CD4-positive, alpha-beta T cell (primary cell): Measurements from ENCODE around the gene UPK2. TPM values are rescaled to one million over a fixed set of nuclear protein-coding genes. Genes with fewer than 3 reads are reported as not detected.

Experiments
- ATAC-seq: fragments of 200-7000 bp; cut with Tn5 transposase; one replicate; pipeline ENCODE4 v1.10.0; 2022; ENCODE audit warnings: mild to moderate bottlenecking; ENCODE audit not compliant: poor library complexity
- CTCF ChIA-PET: fragments of 350-600 bp; sonication (Branson Sonifier 250); formaldehyde crosslinking; loops from one replicate; lab custom pipeline; 2021; ENCODE audit warnings: antibody characterized with exemption, inconsistent platforms; lab: Charles Lee
- POLR2A ChIA-PET: fragments of 350-600 bp; sonication (Branson Sonifier 250); formaldehyde crosslinking; loops from one replicate; lab custom pipeline; 2021; ENCODE audit warnings: antibody characterized with exemption, inconsistent platforms; lab: Charles Lee
- DNase-seq, 14 experiments: peaks; one replicate each; pipeline ENCODE4 v3.0.0-alpha.2; 2013 to 2020; ENCODE audit warnings: mixed read lengths in 2 of 14
- H3K27ac ChIP-seq, 2 donors: one replicate each; pipeline versions ENCODE4 v1.5.1 to v1.7.0; 2013; ENCODE audit warnings: low read length in 2 of 2, low read depth in 1 of 2, mild to moderate bottlenecking in 1 of 2
- H3K27me3 ChIP-seq, 2 experiments: 1 replicate in 1 of 2; 2 replicates in 1 of 2; pipeline versions ENCODE4 v1.6.1 to v1.7.0; 2013; ENCODE audit warnings: low read length in 2 of 2, control low read depth in 1 of 2, mild to moderate bottlenecking in 1 of 2, moderate library complexity in 1 of 2; ENCODE audit not compliant: insufficient read depth in 2 of 2, control insufficient read depth in 1 of 2
- H3K36me3 ChIP-seq: one replicate; pipeline ENCODE4 v1.6.1; 2013; ENCODE audit warnings: low read length, control low read depth; ENCODE audit not compliant: insufficient read depth
- H3K4me1 ChIP-seq: one replicate; pipeline ENCODE4 v1.6.1; 2013; ENCODE audit warnings: low read length, control low read depth; ENCODE audit not compliant: insufficient read depth
- H3K4me3 ChIP-seq: one replicate; pipeline ENCODE4 v1.5.1; 2013; ENCODE audit warnings: mild to moderate bottlenecking, low read length, moderate library complexity
- H3K9me3 ChIP-seq, 2 experiments: 1 replicate in 1 of 2; 2 replicates in 1 of 2; pipeline versions ENCODE4 v1.6.1 to v1.7.0; 2013; ENCODE audit warnings: low read length in 2 of 2, mild to moderate bottlenecking in 2 of 2, control low read depth in 1 of 2, moderate library complexity in 1 of 2; ENCODE audit not compliant: control insufficient read depth in 1 of 2, insufficient read depth in 1 of 2
- H3K27ac Mint-ChIP-seq: one replicate; pipeline ENCODE4 v1.8.0; 2020; ENCODE audit warnings: mixed read lengths
- H3K27me3 Mint-ChIP-seq: one replicate; pipeline ENCODE4 v1.8.0; 2021; ENCODE audit warnings: mixed read lengths
- H3K36me3 Mint-ChIP-seq: one replicate; pipeline ENCODE4 v1.8.0; 2021; ENCODE audit warnings: low read depth, mixed read lengths
- H3K4me1 Mint-ChIP-seq: one replicate; pipeline ENCODE4 v1.8.0; 2021; ENCODE audit warnings: low read depth, mixed read lengths
- H3K4me3 Mint-ChIP-seq: one replicate; pipeline ENCODE4 v1.8.0; 2020; ENCODE audit warnings: mild to moderate bottlenecking, mixed read lengths
- H3K9me3 Mint-ChIP-seq: one replicate; pipeline ENCODE4 v1.8.0; 2020; ENCODE audit warnings: mixed read lengths
- intact Hi-C, 2 experiments: fragments of 100-400 bp; cut with DNase I in 1 of 2; cut with micrococcal nuclease in 1 of 2; formaldehyde crosslinking; loops; one replicate each; pipeline versions ENCODE4 v1.15.1 to v1.9.0; 2023 to 2025; cut with DNase I, micrococcal nuclease
- total RNA-seq, 174 experiments: library from RNA in 2 of 174; stranded (reverse) in 2 of 174; gene quantifications; one replicate each; pipeline ENCODE4 v1.2.3 and lab custom pipeline; 2021 to 2026
- TF ChIP-seq, protein P1 (sequence below): fragments of 200-600 bp; IDR thresholded peaks from one replicate; pipeline ENCODE4 v1.8.0; 2022; ENCODE audit warnings: antibody characterized with exemption, mild to moderate bottlenecking

Gene UPK2
- total RNA-seq, 2 experiments from 2014 or later, result 0.27 TPM; not detected in 1

- H3K4me1 ChIP-seq, result peaks cover 53% of the 10 kb centered on the region
- POLR2A ChIA-PET, result interaction anchor here (0.9 to 9.8 kb wide), 8 partner anchors 12 to 139 kb away, joined by 3 to 187 read pairs (median 6); partner anchors contain the start of genes CENATAC, DDX6 and VPS11
- Mint-ChIP-seq H3K9me3 (no peaks in the 10 kb centered on the region), H3K36me3 (peaks cover 43% of the 10 kb centered on the region), H3K4me1 (peaks cover 60% of the 10 kb centered on the region), H3K4me3 (peak overlapping the region; percentile 89), H3K27me3 (peaks cover 5% of the 10 kb centered on the region), H3K27ac (peak overlapping the region; percentile 97)
- intact Hi-C loops, result loop anchor here in 1 of 2 experiments (1.0 to 2.0 kb wide), 2 partner anchors 22 to 52 kb away; no protein-coding TSS in a partner anchor
- no peaks in the 10 kb centered on the region for H3K36me3 ChIP-seq
- no peaks in the 10 kb centered on the region for H3K27me3 ChIP-seq
- TF ChIP-seq, protein P1, sequence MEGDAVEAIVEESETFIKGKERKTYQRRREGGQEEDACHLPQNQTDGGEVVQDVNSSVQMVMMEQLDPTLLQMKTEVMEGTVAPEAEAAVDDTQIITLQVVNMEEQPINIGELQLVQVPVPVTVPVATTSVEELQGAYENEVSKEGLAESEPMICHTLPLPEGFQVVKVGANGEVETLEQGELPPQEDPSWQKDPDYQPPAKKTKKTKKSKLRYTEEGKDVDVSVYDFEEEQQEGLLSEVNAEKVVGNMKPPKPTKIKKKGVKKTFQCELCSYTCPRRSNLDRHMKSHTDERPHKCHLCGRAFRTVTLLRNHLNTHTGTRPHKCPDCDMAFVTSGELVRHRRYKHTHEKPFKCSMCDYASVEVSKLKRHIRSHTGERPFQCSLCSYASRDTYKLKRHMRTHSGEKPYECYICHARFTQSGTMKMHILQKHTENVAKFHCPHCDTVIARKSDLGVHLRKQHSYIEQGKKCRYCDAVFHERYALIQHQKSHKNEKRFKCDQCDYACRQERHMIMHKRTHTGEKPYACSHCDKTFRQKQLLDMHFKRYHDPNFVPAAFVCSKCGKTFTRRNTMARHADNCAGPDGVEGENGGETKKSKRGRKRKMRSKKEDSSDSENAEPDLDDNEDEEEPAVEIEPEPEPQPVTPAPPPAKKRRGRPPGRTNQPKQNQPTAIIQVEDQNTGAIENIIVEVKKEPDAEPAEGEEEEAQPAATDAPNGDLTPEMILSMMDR, result no peak
- no peaks in the 10 kb centered on the region for H3K9me3 ChIP-seq
- DNase-seq (no peak), ATAC-seq (peak; percentile 1)
- H3K4me3 ChIP-seq, result peak overlapping the region; percentile 93
- H3K27ac ChIP-seq, result peak overlapping the region; percentile 98 to 100
- CTCF ChIA-PET, result interaction anchor here (0.6 to 3.5 kb wide), 9 partner anchors 13 to 153 kb away, joined by 3 to 42 read pairs (median 5); partner anchors contain the start of gene DDX6
These were observed 27.1 kb upstream of the UPK2 start for GRCh38 chr11:118928870-118929500.

GRCh38 chr11:118929501-118930093, 26.5 kb upstream of the UPK2 start:
- H3K4me3 ChIP-seq, result peak overlapping the region; percentile 93
- Mint-ChIP-seq H3K4me1 (peaks cover 54% of the 10 kb centered on the region), H3K27ac (peak overlapping the region; percentile 97), H3K4me3 (peak overlapping the region; percentile 89), H3K9me3 (no peaks in the 10 kb centered on the region), H3K27me3 (peaks cover 5% of the 10 kb centered on the region), H3K36me3 (peaks cover 37% of the 10 kb centered on the region)
- peak; percentile 19 for ATAC-seq
- peaks cover 53% of the 10 kb centered on the region for H3K4me1 ChIP-seq
- DNase-seq, result peak; percentile 63 to 94 (median 82)
- intact Hi-C loops, result loop anchor here (1.0 to 5.0 kb wide), 6 partner anchors 22 to 188 kb away; partner anchors contain the start of genes CENATAC (in 1 of the 2) and UPK2 (in 1 of the 2)
- H3K27ac ChIP-seq, result peak overlapping the region; percentile 98 to 100
- ChIA-PET CTCF (interaction anchor here (0.8 to 3.5 kb wide), 16 partner anchors 14 to 161 kb away, joined by 3 to 42 read pairs (median 6); partner anchors contain the start of genes SLC37A4 and UPK2), POLR2A (interaction anchor here (0.6 to 9.8 kb wide), 19 partner anchors 11 to 377 kb away, joined by 3 to 187 read pairs (median 4); partner anchors contain the start of genes CENATAC, CXCR5, DDX6 and RPS25)
- H3K9me3 ChIP-seq, result no peaks in the 10 kb centered on the region
- TF ChIP-seq, protein P1, result no peak
- no peaks in the 10 kb centered on the region for H3K27me3 ChIP-seq
- H3K36me3 ChIP-seq, result no peaks in the 10 kb centered on the region

- peak overlapping the region; percentile 97 for H3K27ac Mint-ChIP-seq
- Histone ChIP-seq H3K4me1 (peaks cover 53% of the 10 kb centered on the region), H3K36me3 (no peaks in the 10 kb centered on the region), H3K4me3 (peak overlapping the region; percentile 93), H3K9me3 (no peaks in the 10 kb centered on the region), H3K27me3 (no peaks in the 10 kb centered on the region), H3K27ac (peak overlapping the region; percentile 98 to 100)
- ChIA-PET POLR2A (interaction anchor here (0.6 to 9.8 kb wide), 20 partner anchors 10 to 376 kb away, joined by 3 to 187 read pairs (median 4); partner anchors contain the start of genes CENATAC, CXCR5, DDX6 and RPS25), CTCF (interaction anchor here (0.8 to 3.5 kb wide), 17 partner anchors 13 to 240 kb away, joined by 3 to 42 read pairs (median 6); partner anchors contain the start of genes SLC37A4 and UPK2)
- peak; percentile 13 for ATAC-seq
- intact Hi-C loops, result loop anchor here in 1 of 2 experiments (1.0 to 5.0 kb wide), 5 partner anchors 23 to 187 kb away; partner anchors contain the start of genes CENATAC and UPK2
- TF ChIP-seq, protein P1, result peak; percentile 96
- DNase-seq, result peak; percentile 73 to 93 (median 86)
- peak overlapping the region; percentile 89 for H3K4me3 Mint-ChIP-seq
- H3K4me1 Mint-ChIP-seq, result peaks cover 53% of the 10 kb centered on the region
- H3K9me3 Mint-ChIP-seq, result no peaks in the 10 kb centered on the region
- peaks cover 32% of the 10 kb centered on the region for H3K36me3 Mint-ChIP-seq
- H3K27me3 Mint-ChIP-seq, result peaks cover 5% of the 10 kb centered on the region
These were observed 25.9 kb upstream of the UPK2 start for GRCh38 chr11:118930094-118930712.
